Measurements from ENCODE around the gene MRPL54. TPM values are rescaled to one million over a fixed set of nuclear protein-coding genes. Genes with fewer than 3 reads are reported as not detected.

MRPL54 gene
- polyA plus RNA-seq, 1 donor from 2014 or later: 138 TPM

GRCh38 chr19:3798137-3798536 lies 35.7 kb downstream of the MRPL54 start:
- no peaks in the 10 kb centered on the region for H3K36me3 Mint-ChIP-seq
- H3K4me3 Mint-ChIP-seq: peak overlapping the region in 1 of 4 donors; percentile 66
- H3K27ac Mint-ChIP-seq: peak overlapping the region in 1 of 3 donors; percentile 31
- H3K4me1 Mint-ChIP-seq: peaks cover 7 to 9% (median 8%) of the 10 kb centered on the region in 3 donors
- H3K27me3 Mint-ChIP-seq: peaks cover 28% of the 10 kb centered on the region
- H3K9me3 Mint-ChIP-seq: peaks cover 0 to 7% (median 5%) of the 10 kb centered on the region in 3 donors

- Mint-ChIP-seq H3K27me3 (peaks cover 30% of the 10 kb centered on the region), H3K4me1 (peaks cover 8 to 9% (median 9%) of the 10 kb centered on the region in 3 donors), H3K9me3 (peaks cover 0 to 7% (median 5%) of the 10 kb centered on the region in 3 donors), H3K36me3 (no peaks in the 10 kb centered on the region), H3K27ac (no peak overlapping the region), H3K4me3 (peak overlapping the region in 2 of 4 donors; percentile 83 to 90)
Observed at GRCh38 chr19:3800996-3801395, 38.5 kb downstream of the MRPL54 start.

GRCh38 chr19:3801412-3802096 lies 39.1 kb downstream of the MRPL54 start:
- Mint-ChIP-seq H3K4me1 (peaks cover 8 to 9% (median 9%) of the 10 kb centered on the region in 3 donors), H3K36me3 (no peaks in the 10 kb centered on the region), H3K4me3 (peak overlapping the region in 2 of 4 donors; percentile 83 to 90), H3K27ac (no peak overlapping the region), H3K27me3 (peaks cover 30% of the 10 kb centered on the region), H3K9me3 (peaks cover 0 to 4% (median 3%) of the 10 kb centered on the region in 3 donors)

- Mint-ChIP-seq H3K9me3 (no peaks in the 10 kb centered on the region), H3K36me3 (no peaks in the 10 kb centered on the region), H3K4me1 (peaks cover 4 to 20% (median 16%) of the 10 kb centered on the region in 3 donors), H3K4me3 (peak overlapping the region in 1 of 4 donors; percentile 31), H3K27me3 (peaks cover 27% of the 10 kb centered on the region), H3K27ac (no peak overlapping the region)
Observed at GRCh38 chr19:3803114-3803888, 40.8 kb downstream of the MRPL54 start.

- Mint-ChIP-seq H3K36me3 (no peaks in the 10 kb centered on the region), H3K4me3 (no peak overlapping the region), H3K27ac (peak overlapping the region in 1 of 3 donors; percentile 78), H3K9me3 (no peaks in the 10 kb centered on the region), H3K27me3 (peaks cover 27% of the 10 kb centered on the region), H3K4me1 (peaks cover 4 to 23% (median 18%) of the 10 kb centered on the region in 3 donors)
Observed at GRCh38 chr19:3803986-3804385, 41.5 kb downstream of the MRPL54 start.

- Mint-ChIP-seq H3K4me3 (no peak overlapping the region), H3K27ac (peak overlapping the region in 1 of 3 donors; percentile 45), H3K27me3 (peaks cover 24% of the 10 kb centered on the region), H3K9me3 (no peaks in the 10 kb centered on the region), H3K36me3 (no peaks in the 10 kb centered on the region), H3K4me1 (peaks cover 4 to 25% (median 18%) of the 10 kb centered on the region in 3 donors)
Observed at GRCh38 chr19:3804429-3804828, 41.9 kb downstream of the MRPL54 start.

GRCh38 chr19:3805859-3806258 lies 43.4 kb downstream of the MRPL54 start:
- Mint-ChIP-seq H3K27ac (no peak overlapping the region), H3K27me3 (peaks cover 24% of the 10 kb centered on the region), H3K4me3 (no peak overlapping the region), H3K9me3 (no peaks in the 10 kb centered on the region), H3K4me1 (peaks cover 0 to 31% (median 25%) of the 10 kb centered on the region in 3 donors), H3K36me3 (no peaks in the 10 kb centered on the region)

GRCh38 chr19:3807131-3807480 lies 44.6 kb downstream of the MRPL54 start:
- Mint-ChIP-seq H3K4me3 (no peak overlapping the region), H3K27me3 (peaks cover 16% of the 10 kb centered on the region), H3K9me3 (no peaks in the 10 kb centered on the region), H3K27ac (no peak overlapping the region), H3K36me3 (no peaks in the 10 kb centered on the region), H3K4me1 (peaks cover under 1 to 31% (median 24%) of the 10 kb centered on the region in 3 donors)

GRCh38 chr19:3807574-3808354 lies 45.3 kb downstream of the MRPL54 start:
- Mint-ChIP-seq H3K9me3 (no peaks in the 10 kb centered on the region), H3K27me3 (peaks cover 11% of the 10 kb centered on the region), H3K4me3 (peak overlapping the region in 1 of 4 donors; percentile 43), H3K4me1 (peaks cover 6 to 37% (median 27%) of the 10 kb centered on the region in 3 donors), H3K27ac (peak overlapping the region in 1 of 3 donors; percentile 6), H3K36me3 (no peaks in the 10 kb centered on the region)

GRCh38 chr19:3808420-3809143 lies 46.1 kb downstream of the MRPL54 start:
- H3K4me3 Mint-ChIP-seq: peak overlapping the region in 2 of 4 donors; percentile 31 to 46
- H3K27ac Mint-ChIP-seq: peak overlapping the region in 1 of 3 donors; percentile 6
- peaks cover 6 to 41% (median 29%) of the 10 kb centered on the region in 3 donors for H3K4me1 Mint-ChIP-seq
- H3K27me3 Mint-ChIP-seq: peaks cover 8% of the 10 kb centered on the region
- H3K9me3 Mint-ChIP-seq: no peaks in the 10 kb centered on the region
- no peaks in the 10 kb centered on the region for H3K36me3 Mint-ChIP-seq

- peak overlapping the region in 2 of 3 donors; percentile 92 to 93 for H3K27ac Mint-ChIP-seq
- H3K4me1 Mint-ChIP-seq: peaks cover 6 to 46% (median 29%) of the 10 kb centered on the region in 3 donors
- peaks cover 5% of the 10 kb centered on the region for H3K27me3 Mint-ChIP-seq
- peak overlapping the region in 3 of 4 donors; percentile 76 to 88 (median 86) for H3K4me3 Mint-ChIP-seq
- no peaks in the 10 kb centered on the region for H3K36me3 Mint-ChIP-seq
- H3K9me3 Mint-ChIP-seq: no peaks in the 10 kb centered on the region
Observed at GRCh38 chr19:3809881-3810707, 47.6 kb downstream of the MRPL54 start.

- Mint-ChIP-seq H3K27me3 (peaks cover 4% of the 10 kb centered on the region), H3K4me1 (peaks cover 6 to 46% (median 29%) of the 10 kb centered on the region in 3 donors), H3K27ac (peak overlapping the region; percentile 88 to 93 (median 92)), H3K36me3 (no peaks in the 10 kb centered on the region), H3K4me3 (peak overlapping the region; percentile 30 to 88 (median 81)), H3K9me3 (no peaks in the 10 kb centered on the region)
Observed at GRCh38 chr19:3810708-3811355, 48.4 kb downstream of the MRPL54 start.
